ENCODE results near the gene ALDH1L1. TPM values are rescaled to one million over a fixed set of nuclear protein-coding genes. Genes with fewer than 3 reads are reported as not detected.

ALDH1L1 gene
- total RNA-seq, 1 experiment from 2014 or later = 0.41 TPM

GRCh38 chr3:126106336-126107202 lies 73.8 kb downstream of the ALDH1L1 start:
- intact Hi-C loops (cut with micrococcal nuclease; ENCODE audit: unreplicated experiment) = no loop called here
- H3K4me3 Mint-ChIP-seq (ENCODE audit: unreplicated experiment) = no peak overlapping the region
- POLR2A ChIA-PET = no interaction called here

GRCh38 chr3:126105691-126106187 lies 74.6 kb downstream of the ALDH1L1 start:
- Mint-ChIP-seq H3K36me3 (ENCODE audit: insufficient read depth, unreplicated experiment) (no peaks in the 10 kb centered on the region), H3K27ac (ENCODE audit: unreplicated experiment) (no peak overlapping the region), H3K9me3 (ENCODE audit: unreplicated experiment) (no peaks in the 10 kb centered on the region), H3K4me1 (ENCODE audit: low read depth, unreplicated experiment) (no peaks in the 10 kb centered on the region), H3K4me3 (ENCODE audit: unreplicated experiment) (no peak overlapping the region), H3K27me3 (ENCODE audit: insufficient read depth, unreplicated experiment) (no peaks in the 10 kb centered on the region)
- ChIA-PET POLR2A (no interaction called here), CTCF (no interaction called here)
- DNase-seq = no peak
- Histone ChIP-seq H3K9me3 (no peaks in the 10 kb centered on the region), H3K27me3 (replicated peaks; ENCODE audit: control insufficient read depth, insufficient read depth, low read length) (no peaks in the 10 kb centered on the region), H3K4me3 (ENCODE audit: low read depth, low read length) (no peak overlapping the region), H3K4me1 (no peaks in the 10 kb centered on the region), H3K36me3 (ENCODE audit: control insufficient read depth, insufficient read depth, low read length) (no peaks in the 10 kb centered on the region)
- no peak for TF ChIP-seq CTCF (IDR thresholded peaks at IDR 0.05; ENCODE audit: insufficient read depth in 1 of 2, low read depth in 1 of 2, low read length in 1 of 2, severe bottlenecking in 1 of 2, unreplicated experiment in 1 of 2)
- intact Hi-C loops (cut with micrococcal nuclease; ENCODE audit: unreplicated experiment) = no loop called here
- no TSS peak for BruUV-seq (replicated peaks)

More at GRCh38 chr3:126106336-126107202, 73.8 kb downstream of the ALDH1L1 start:
- TF ChIP-seq CTCF (IDR thresholded peaks at IDR 0.05; ENCODE audit: insufficient read depth in 1 of 2, low read depth in 1 of 2, low read length in 1 of 2, severe bottlenecking in 1 of 2, unreplicated experiment in 1 of 2) = no peak
- H3K4me3 ChIP-seq (ENCODE audit: low read depth, low read length) = no peak overlapping the region
- no peaks in the 10 kb centered on the region for H3K9me3 ChIP-seq
- CTCF ChIA-PET = no interaction called here
- no peak for DNase-seq
- Mint-ChIP-seq H3K4me1 (ENCODE audit: low read depth, unreplicated experiment) (no peaks in the 10 kb centered on the region), H3K27ac (ENCODE audit: unreplicated experiment) (no peak overlapping the region), H3K36me3 (ENCODE audit: insufficient read depth, unreplicated experiment) (no peaks in the 10 kb centered on the region), H3K9me3 (ENCODE audit: unreplicated experiment) (no peaks in the 10 kb centered on the region), H3K27me3 (ENCODE audit: insufficient read depth, unreplicated experiment) (no peaks in the 10 kb centered on the region)
- no peaks in the 10 kb centered on the region for H3K36me3 ChIP-seq (ENCODE audit: control insufficient read depth, insufficient read depth, low read length)
- no peaks in the 10 kb centered on the region for H3K4me1 ChIP-seq
- no TSS peak for BruUV-seq (replicated peaks)
- H3K27me3 ChIP-seq (replicated peaks; ENCODE audit: control insufficient read depth, insufficient read depth, low read length) = no peaks in the 10 kb centered on the region

DNA sequence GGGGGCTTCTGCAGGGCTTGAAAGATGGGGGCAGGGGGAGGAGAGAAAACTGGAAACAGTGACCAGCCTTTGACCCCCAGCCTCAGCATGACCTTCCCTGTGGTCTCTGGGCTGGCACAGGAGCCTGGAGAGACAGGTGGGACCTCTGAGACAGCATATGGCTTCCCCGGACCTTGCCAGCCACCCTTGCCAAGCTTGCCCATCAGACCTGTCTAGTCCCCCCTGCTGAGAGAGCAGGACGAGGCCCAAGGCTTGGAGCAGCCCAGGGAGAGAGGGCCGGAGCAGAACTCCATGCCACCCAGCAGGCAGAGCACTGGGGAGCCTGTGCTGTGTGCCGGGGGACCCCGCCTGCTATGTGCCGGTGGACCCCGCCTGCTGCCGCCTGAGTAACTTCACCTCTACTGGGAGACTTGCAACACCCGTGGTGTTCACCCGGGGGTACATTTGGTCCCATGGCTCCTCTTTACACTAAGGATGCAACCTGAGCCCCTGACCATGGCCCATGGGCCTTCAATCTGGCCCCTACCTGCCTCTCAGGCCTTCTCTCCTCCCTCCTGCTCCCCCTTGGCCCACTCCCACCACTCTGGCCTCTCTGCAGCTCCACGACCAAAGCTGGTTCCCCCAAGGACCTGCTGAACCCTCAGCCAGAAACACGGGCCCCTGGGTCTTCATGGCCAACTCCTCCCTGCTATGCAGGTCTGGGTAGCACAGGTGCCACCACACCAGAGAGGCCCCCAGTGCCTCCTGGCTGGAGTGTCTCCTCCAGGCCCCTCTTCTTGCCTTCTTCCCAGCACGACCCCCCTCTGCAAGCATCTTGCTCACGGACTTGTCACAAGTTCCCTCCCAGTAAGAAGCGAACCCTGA lies 75.4 kb downstream of the ALDH1L1 start:
- H3K27me3 ChIP-seq (replicated peaks; ENCODE audit: control insufficient read depth, insufficient read depth, low read length) = no peaks in the 10 kb centered on the region
- DNase-seq = no peak
- no peak overlapping the region for H3K27ac Mint-ChIP-seq (ENCODE audit: unreplicated experiment)
- H3K4me1 Mint-ChIP-seq (ENCODE audit: low read depth, unreplicated experiment) = no peaks in the 10 kb centered on the region
- no TSS peak for BruUV-seq (replicated peaks)
- H3K4me3 Mint-ChIP-seq (ENCODE audit: unreplicated experiment) = no peak overlapping the region
- no peaks in the 10 kb centered on the region for H3K9me3 Mint-ChIP-seq (ENCODE audit: unreplicated experiment)
- ChIA-PET CTCF (interaction anchor here (0.6 kb wide), 1 partner anchor 51 kb away, joined by 3 read pairs; no protein-coding TSS in a partner anchor), POLR2A (no interaction called here)
- H3K27me3 Mint-ChIP-seq (ENCODE audit: insufficient read depth, unreplicated experiment) = no peaks in the 10 kb centered on the region
- intact Hi-C loops (cut with micrococcal nuclease; ENCODE audit: unreplicated experiment) = no loop called here
- no peaks in the 10 kb centered on the region for H3K36me3 ChIP-seq (ENCODE audit: control insufficient read depth, insufficient read depth, low read length)
- H3K4me3 ChIP-seq (ENCODE audit: low read depth, low read length) = no peak overlapping the region
- TF ChIP-seq CTCF (IDR thresholded peaks at IDR 0.05; ENCODE audit: insufficient read depth in 1 of 2, low read depth in 1 of 2, low read length in 1 of 2, severe bottlenecking in 1 of 2, unreplicated experiment in 1 of 2) = no peak
- H3K4me1 ChIP-seq = no peaks in the 10 kb centered on the region
- H3K36me3 Mint-ChIP-seq (ENCODE audit: insufficient read depth, unreplicated experiment) = no peaks in the 10 kb centered on the region
- no peaks in the 10 kb centered on the region for H3K9me3 ChIP-seq

Measured in Caco-2 (cell line).